BLaER1 (cell line): Measurements from ENCODE around the gene HARBI1.

Source experiments
- H3K27ac ChIP-seq: shearing (Covaris generic); formaldehyde crosslinking; 2 replicates; pipeline ENCODE4 v1.8.1; 2022
- H3K27me3 ChIP-seq: shearing (Covaris generic); formaldehyde crosslinking; 2 replicates; pipeline ENCODE4 v1.8.1; 2022
- H3K36me3 ChIP-seq: shearing (Covaris generic); formaldehyde crosslinking; 2 replicates; pipeline ENCODE4 v1.8.1; 2022
- H3K4me1 ChIP-seq: shearing (Covaris generic); formaldehyde crosslinking; 2 replicates; pipeline ENCODE4 v1.8.1; 2022
- H3K4me2 ChIP-seq: shearing (Covaris generic); formaldehyde crosslinking; 2 replicates; pipeline ENCODE4 v1.8.1; 2022
- H3K4me3 ChIP-seq: shearing (Covaris generic); formaldehyde crosslinking; 2 replicates; pipeline ENCODE4 v1.8.1; 2022
- H3K9ac ChIP-seq: shearing (Covaris generic); formaldehyde crosslinking; 2 replicates; pipeline ENCODE4 v1.8.1; 2022
- H3K9me3 ChIP-seq: shearing (Covaris generic); formaldehyde crosslinking; 2 replicates; pipeline ENCODE4 v1.8.1; 2022
- H4K20me1 ChIP-seq: shearing (Covaris generic); formaldehyde crosslinking; 2 replicates; pipeline ENCODE4 v1.8.1; 2022
- Cebpa-rat ChIP-seq: shearing (Covaris generic); IDR thresholded peaks from 2 replicates; pipeline ENCODE4 v1.8.1; 2022

The HARBI1 gene

GRCh38 chr11:46555267-46556054 is 61.6 kb downstream of the HARBI1 start:
- Histone ChIP-seq H3K4me3 (no peak overlapping the region), H3K9ac (no peak overlapping the region), H3K9me3 (peaks cover 5% of the 10 kb centered on the region; the same call in 1 of the 2 replicates), H3K36me3 (no peaks in the 10 kb centered on the region), H3K4me2 (peak overlapping the region; percentile 66), H3K4me1 (peaks cover 49% of the 10 kb centered on the region), H3K27ac (no peak overlapping the region), H4K20me1 (peaks cover 100% of the 10 kb centered on the region), H3K27me3 (no peaks in the 10 kb centered on the region)
- no peak for TF ChIP-seq Cebpa-rat

- no peak for TF ChIP-seq Cebpa-rat
- Histone ChIP-seq H3K27me3 (no peaks in the 10 kb centered on the region), H3K4me2 (peak overlapping the region; percentile 66), H3K9me3 (peaks cover 5% of the 10 kb centered on the region; the same call in 1 of the 2 replicates), H3K27ac (no peak overlapping the region), H4K20me1 (peaks cover 100% of the 10 kb centered on the region), H3K4me3 (no peak overlapping the region), H3K9ac (no peak overlapping the region), H3K36me3 (no peaks in the 10 kb centered on the region), H3K4me1 (peaks cover 40% of the 10 kb centered on the region)
Measured at GRCh38 chr11:46554213-46555147, 62.5 kb downstream of the HARBI1 start.

- peak overlapping the region; percentile 66; the same call in 1 of the 2 replicates for H3K4me2 ChIP-seq
- no peak overlapping the region for H3K27ac ChIP-seq
- no peak overlapping the region for H3K9ac ChIP-seq
Measured at GRCh38 chr11:46553814-46554212, 63.2 kb downstream of the HARBI1 start.

More at GRCh38 chr11:46553814-46554212, 63.2 kb downstream of the HARBI1 start:
- H3K27me3 ChIP-seq: no peaks in the 10 kb centered on the region
- H3K4me1 ChIP-seq: peaks cover 34% of the 10 kb centered on the region
- no peak overlapping the region for H3K4me3 ChIP-seq
- no peak for TF ChIP-seq Cebpa-rat
- peaks cover 100% of the 10 kb centered on the region for H4K20me1 ChIP-seq
- peaks cover 1% of the 10 kb centered on the region; the same call in 1 of the 2 replicates for H3K36me3 ChIP-seq
- peaks cover 5% of the 10 kb centered on the region; the same call in 1 of the 2 replicates for H3K9me3 ChIP-seq
